Prostate gland (tissue), 2 donors: Measurements from ENCODE around the gene ZGPAT. TPM values are rescaled to one million over a fixed set of nuclear protein-coding genes. Genes with fewer than 3 reads are reported as not detected.
"Not testable (repeated sequence)": the region's sequence is repeated elsewhere in the genome, so short reads cannot be mapped to it uniquely, and the experiment has no call there.

Experiments
- DNase-seq: peaks from one replicate; pipeline ENCODE4 v3.0.0-alpha.2; 2019; ENCODE audit warnings: low spot score
- H3K27ac ChIP-seq, 2 donors: fragments of 200-600 bp; sonication (generic); 2 replicates each; pipeline ENCODE4 v1.5.1; 2017 to 2019
- H3K27me3 ChIP-seq: fragments of 200-600 bp; sonication (generic); replicated peaks from 2 replicates; pipeline ENCODE4 v1.5.1; 2019; ENCODE audit not compliant: insufficient read depth
- H3K36me3 ChIP-seq, 2 donors: fragments of 200-600 bp; sonication (generic); 1 replicate in 1 of 2; 2 replicates in 1 of 2; pipeline versions ENCODE4 v1.5.1 to v1.8.1; 2017 to 2019
- H3K4me1 ChIP-seq: fragments of 200-600 bp; sonication (generic); replicated peaks from 2 replicates; pipeline ENCODE4 v1.5.1; 2019
- H3K4me3 ChIP-seq, 2 donors: fragments of 200-600 bp; sonication (generic); 2 replicates each; pipeline ENCODE4 v1.5.1; 2017 to 2019
- H3K9me3 ChIP-seq: fragments of 200-600 bp; sonication (generic); 2 replicates; pipeline ENCODE4 v1.5.1; 2017
- CTCF ChIP-seq, 4 experiments: fragments of 200-600 bp in 2 of 4; fragments of 450-650 bp in 2 of 4; sonication (generic) in 2 of 4; IDR thresholded peaks; 1 replicate in 3 of 4; 2 replicates in 1 of 4; pipeline ENCODE4 v1.5.1; 2016 to 2019; ENCODE audit warnings: antibody characterized with exemption in 4 of 4, mild to moderate bottlenecking in 2 of 4, moderate library complexity in 2 of 4
- POLR2A ChIP-seq: fragments of 450-650 bp; IDR thresholded peaks from one replicate; pipeline ENCODE4 v1.6.1; 2016; ENCODE audit warnings: antibody characterized with exemption, mild to moderate bottlenecking
- POLR2AphosphoS5 ChIP-seq: sonication (generic); formaldehyde crosslinking; IDR thresholded peaks from one replicate; pipeline ENCODE4 v1.6.1; 2017; ENCODE audit warnings: antibody characterized with exemption
- whole genome bisulfite sequencing: methylation state at CpG from one replicate; pipeline ENCODE4 v1.1.5; 2018; 5-methylcytosine and 5-hydroxymethylcytosine counted together
- intact Hi-C: fragments of 100-400 bp; cut with DNase I; formaldehyde crosslinking; loops from one replicate; pipeline ENCODE4 v1.14.2; 2022
- total RNA-seq, 2 donors: library from RNA; depleted of rRNA; stranded (reverse); fragments of >200 nt; gene quantifications; one replicate each; pipeline ENCODE4 v1.1.0, GENCODE V29; 2016

The ZGPAT gene
- total RNA-seq, 2 donors from 2014 or later = 29.3 to 55.5 TPM

- intact Hi-C loops = no loop called here
- Histone ChIP-seq H3K4me1 (no peaks in the 10 kb centered on the region), H3K4me3 (no peak overlapping the region), H3K9me3 (no peaks in the 10 kb centered on the region), H3K27ac (no peak overlapping the region), H3K36me3 (peaks cover 0 to 9% of the 10 kb centered on the region in 2 donors), H3K27me3 (no peaks in the 10 kb centered on the region)
- DNase-seq = no peak
- 95% methylated on average over 11 of the region's 11 CpGs for WGBS
- TF ChIP-seq CTCF (IDR thresholded peaks at IDR 0.05) (no peak), POLR2A (no peak), POLR2AphosphoS5 (no peak)
Observed at GRCh38 chr20:63668351-63668750, 39.5 kb upstream of the ZGPAT start.

DNA sequence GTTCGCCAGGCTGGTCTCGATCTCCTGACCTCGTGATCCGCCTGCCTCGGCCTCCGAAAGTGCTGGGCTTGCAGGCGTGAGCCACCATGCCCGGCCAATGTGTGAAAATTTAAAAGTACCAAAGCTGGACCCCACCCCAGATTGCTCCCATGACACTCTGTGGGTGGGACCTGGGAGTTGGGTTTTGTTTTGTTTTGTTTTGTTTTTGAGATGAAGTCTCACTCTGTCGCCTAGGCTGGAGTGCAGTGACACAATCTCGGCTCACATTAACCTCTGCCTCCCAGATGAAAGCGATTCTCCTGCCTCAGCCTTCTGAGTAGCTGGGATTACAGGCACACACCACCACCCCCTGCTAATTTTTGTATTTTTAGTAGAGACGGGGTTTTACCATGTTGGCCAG, 36.1 kb upstream of the ZGPAT start:
- H3K4me1 ChIP-seq, intact Hi-C loops, H3K9me3 ChIP-seq, H3K27ac ChIP-seq, H3K27me3 ChIP-seq, H3K4me3 ChIP-seq, H3K36me3 ChIP-seq, DNase-seq: not testable (repeated sequence)
- 94% methylated on average over 12 of the region's 12 CpGs for WGBS

GRCh38 chr20:63672666-63673065, 35.2 kb upstream of the ZGPAT start:
- no peak overlapping the region for H3K27ac ChIP-seq
- H3K4me1 ChIP-seq = no peaks in the 10 kb centered on the region
- no peak for TF ChIP-seq POLR2A
- no peak for TF ChIP-seq POLR2AphosphoS5
- TF ChIP-seq CTCF (IDR thresholded peaks at IDR 0.05) = no peak
- peaks cover 0 to 2% of the 10 kb centered on the region in 2 donors for H3K36me3 ChIP-seq
- H3K27me3 ChIP-seq = no peaks in the 10 kb centered on the region
- DNase-seq = no peak
- WGBS = 92% methylated on average over 10 of the region's 10 CpGs
- intact Hi-C loops = no loop called here
- no peak overlapping the region for H3K4me3 ChIP-seq
- H3K9me3 ChIP-seq = no peaks in the 10 kb centered on the region

DNA sequence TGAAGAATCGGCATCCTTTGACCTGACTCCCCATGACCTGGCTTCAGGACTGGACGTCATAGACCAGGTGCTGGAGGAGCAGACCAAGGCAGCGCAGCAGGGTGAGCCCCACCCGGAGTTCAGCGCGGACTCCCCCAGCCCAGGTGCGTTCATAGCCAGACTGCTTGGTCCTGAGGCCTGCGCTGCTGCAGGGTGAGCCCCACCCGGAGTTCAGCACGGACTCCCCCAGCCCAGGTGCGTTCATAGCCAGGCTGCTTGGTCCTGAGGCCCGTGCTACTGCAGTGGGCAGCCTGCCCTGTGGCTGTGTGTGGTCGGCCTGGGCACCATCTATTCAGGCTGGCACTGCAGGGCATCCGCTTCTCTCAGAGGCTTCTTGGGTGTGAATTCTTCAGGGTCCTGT, 33.9 kb upstream of the ZGPAT start:
- Histone ChIP-seq H3K27ac (no peak overlapping the region), H3K4me1 (no peaks in the 10 kb centered on the region), H3K4me3 (no peak overlapping the region), H3K9me3 (no peaks in the 10 kb centered on the region), H3K36me3 (no peaks in the 10 kb centered on the region), H3K27me3 (no peaks in the 10 kb centered on the region)
- WGBS = 95% methylated on average over 14 of the region's 14 CpGs
- TF ChIP-seq POLR2A (no peak), POLR2AphosphoS5 (no peak), CTCF (IDR thresholded peaks at IDR 0.05) (no peak)
- no peak for DNase-seq
- intact Hi-C loops = no loop called here

DNA sequence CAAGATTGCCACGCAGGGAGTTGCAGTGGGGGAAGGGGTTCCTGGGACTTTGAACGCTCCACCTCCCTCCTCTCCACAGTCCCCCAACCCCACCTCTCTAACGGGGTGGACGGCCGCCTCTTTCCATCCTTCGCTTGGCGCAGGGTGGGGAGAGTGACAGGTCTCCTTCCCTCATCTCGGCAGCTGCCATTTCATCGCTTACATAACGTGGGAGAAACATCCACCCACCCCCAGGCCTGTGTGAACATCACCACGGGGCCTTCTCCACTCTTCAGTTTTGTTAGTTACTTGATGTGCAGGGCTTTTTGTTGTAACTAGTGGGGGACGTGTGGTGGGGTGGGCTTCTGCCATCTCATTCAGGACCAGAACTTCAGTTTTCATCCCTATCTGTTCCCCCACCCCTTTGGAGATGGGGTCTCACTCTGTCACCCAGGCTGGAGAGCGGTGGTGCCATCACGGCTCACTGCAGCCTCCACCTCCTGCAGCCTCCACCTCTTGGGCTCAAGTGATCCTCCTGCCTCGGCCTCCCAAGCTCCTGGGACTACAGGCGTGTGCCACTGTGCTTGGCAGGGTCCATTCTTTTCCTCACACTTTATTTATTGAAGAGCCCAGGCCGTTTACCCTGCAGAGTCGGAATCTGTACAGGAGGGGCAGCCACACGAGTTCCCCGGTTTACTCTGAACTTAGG, 32.0 kb upstream of the ZGPAT start:
- intact Hi-C loops = no loop called here
- no peak for DNase-seq
- H3K27me3 ChIP-seq = no peaks in the 10 kb centered on the region
- no peaks in the 10 kb centered on the region for H3K36me3 ChIP-seq
- H3K27ac ChIP-seq = no peak overlapping the region
- WGBS = 91% methylated on average over 20 of the region's 20 CpGs
- no peaks in the 10 kb centered on the region for H3K9me3 ChIP-seq
- H3K4me3 ChIP-seq = no peak overlapping the region
- no peaks in the 10 kb centered on the region for H3K4me1 ChIP-seq
- no peak for TF ChIP-seq CTCF (IDR thresholded peaks at IDR 0.05)
- no peak for TF ChIP-seq POLR2A
- TF ChIP-seq POLR2AphosphoS5 = no peak
